ENCODE results near the gene PRDM16.

PRDM16 gene

GRCh38 chr1:3405491-3405890 is 336.5 kb downstream of the PRDM16 start:
- DNase-seq (ENCODE audit: low read depth in 1 of 2, low spot score in 1 of 2): no peak

- no peak for DNase-seq (ENCODE audit: low read depth in 1 of 2, low spot score in 1 of 2)
Observed at GRCh38 chr1:3405974-3406867, 337.2 kb downstream of the PRDM16 start.

- no peak for DNase-seq (ENCODE audit: low read depth in 1 of 2, low spot score in 1 of 2)
Observed at GRCh38 chr1:3407021-3407420, 338.0 kb downstream of the PRDM16 start.

GRCh38 chr1:3408751-3409266 is 339.8 kb downstream of the PRDM16 start:
- no peak for DNase-seq (ENCODE audit: low read depth in 1 of 2, low spot score in 1 of 2)

- DNase-seq (ENCODE audit: low read depth in 1 of 2, low spot score in 1 of 2): no peak
Observed at GRCh38 chr1:3409366-3410141, 340.6 kb downstream of the PRDM16 start.

GRCh38 chr1:3410142-3410925 is 341.3 kb downstream of the PRDM16 start:
- no peak for DNase-seq (ENCODE audit: low read depth in 1 of 2, low spot score in 1 of 2)

GRCh38 chr1:3411806-3412205 is 342.8 kb downstream of the PRDM16 start:
- no peak for DNase-seq (ENCODE audit: low read depth in 1 of 2, low spot score in 1 of 2)

GRCh38 chr1:3412376-3412775 is 343.4 kb downstream of the PRDM16 start:
- no peak for DNase-seq (ENCODE audit: low read depth in 1 of 2, low spot score in 1 of 2)

- DNase-seq (ENCODE audit: low read depth in 1 of 2, low spot score in 1 of 2): no peak
Observed at GRCh38 chr1:3413975-3414710, 345.1 kb downstream of the PRDM16 start.

GRCh38 chr1:3415260-3416090 is 346.5 kb downstream of the PRDM16 start:
- DNase-seq (ENCODE audit: low read depth in 1 of 2, low spot score in 1 of 2): no peak

- DNase-seq (ENCODE audit: low read depth in 1 of 2, low spot score in 1 of 2): no peak
Observed at GRCh38 chr1:3417082-3417739, 348.2 kb downstream of the PRDM16 start.

- DNase-seq (ENCODE audit: low read depth in 1 of 2, low spot score in 1 of 2): no peak
Observed at GRCh38 chr1:3417934-3418333, 348.9 kb downstream of the PRDM16 start.

- DNase-seq (ENCODE audit: low read depth in 1 of 2, low spot score in 1 of 2): no peak
Observed at GRCh38 chr1:3418600-3418999, 349.6 kb downstream of the PRDM16 start.

- DNase-seq (ENCODE audit: low read depth in 1 of 2, low spot score in 1 of 2): no peak
Observed at GRCh38 chr1:3419415-3420204, 350.6 kb downstream of the PRDM16 start.

- no peak for DNase-seq (ENCODE audit: low read depth in 1 of 2, low spot score in 1 of 2)
Observed at GRCh38 chr1:3420218-3420951, 351.4 kb downstream of the PRDM16 start.

- DNase-seq (ENCODE audit: low read depth in 1 of 2, low spot score in 1 of 2): no peak
Observed at GRCh38 chr1:3422638-3423037, 353.6 kb downstream of the PRDM16 start.

- DNase-seq (ENCODE audit: low read depth in 1 of 2, low spot score in 1 of 2): no peak
Observed at GRCh38 chr1:3423245-3423829, 354.3 kb downstream of the PRDM16 start.
